DOHH2 (cell line): ENCODE measurements around the gene ADNP2.

Experiments used
- H3F3A ChIP-seq: fragments of 200-600 bp; sonication (generic), shearing (Covaris generic); 2 replicates; pipeline ENCODE4 v1.6.0; 2016; ENCODE audit warnings: antibody characterized with exemption, mild to moderate bottlenecking; ENCODE audit not compliant: control insufficient read depth, insufficient read depth
- H3K27ac ChIP-seq: fragments of 200-600 bp; sonication (generic); 2 replicates; pipeline ENCODE4 v1.5.1; 2014; ENCODE audit warnings: low read depth, mild to moderate bottlenecking, low read length, moderate library complexity
- H3K27me3 ChIP-seq: fragments of 200-600 bp; sonication (generic); 2 replicates; pipeline ENCODE4 v1.6.1; 2014; ENCODE audit warnings: mild to moderate bottlenecking, low read length, mixed read lengths; ENCODE audit not compliant: control insufficient read depth
- H3K36me3 ChIP-seq: fragments of 200-600 bp; sonication (generic); 2 replicates; pipeline ENCODE4 v1.6.1; 2014; ENCODE audit warnings: mild to moderate bottlenecking, low read length, moderate library complexity, mixed read lengths; ENCODE audit not compliant: control insufficient read depth
- H3K4me1 ChIP-seq: fragments of 200-600 bp; sonication (generic); 2 replicates; pipeline ENCODE4 v1.6.1; 2014; ENCODE audit warnings: mild to moderate bottlenecking, low read length, mixed read lengths; ENCODE audit not compliant: control insufficient read depth
- H3K4me2 ChIP-seq: fragments of 200-600 bp; sonication (generic); 2 replicates; pipeline ENCODE4 v1.6.0; 2014; ENCODE audit warnings: mild to moderate bottlenecking, low read length, moderate library complexity
- H3K4me3 ChIP-seq: fragments of 200-600 bp; sonication (generic); 2 replicates; pipeline ENCODE4 v1.5.1; 2014; ENCODE audit warnings: mild to moderate bottlenecking, low read length, mixed read lengths
- H3K79me2 ChIP-seq: fragments of 200-600 bp; sonication (generic); 2 replicates; pipeline ENCODE4 v1.6.1; 2014; ENCODE audit warnings: mild to moderate bottlenecking, low read length, mixed read lengths; ENCODE audit not compliant: control insufficient read depth
- H3K9me2 ChIP-seq: fragments of 200-600 bp; sonication (generic); replicated peaks from 2 replicates; pipeline ENCODE4 v1.6.1; 2014; ENCODE audit warnings: mild to moderate bottlenecking, low read length, mixed read lengths; ENCODE audit not compliant: control insufficient read depth
- H3K9me3 ChIP-seq: fragments of 200-600 bp; sonication (generic); 2 replicates; pipeline ENCODE4 v1.6.1; 2014; ENCODE audit warnings: antibody characterized with exemption, low read length, mixed read lengths; ENCODE audit not compliant: control insufficient read depth, insufficient read depth
- H4K20me1 ChIP-seq: fragments of 200-600 bp; sonication (generic); 2 replicates; pipeline ENCODE4 v1.6.0; 2014; ENCODE audit warnings: low read depth, mild to moderate bottlenecking, antibody characterized with exemption, low read length, moderate library complexity; ENCODE audit not compliant: control insufficient read depth, insufficient read depth
- EZH2phosphoT487 ChIP-seq: fragments of 200-600 bp; sonication (generic); IDR thresholded peaks from 2 replicates; pipeline ENCODE4 v1.6.1; 2017; ENCODE audit warnings: borderline replicate concordance, mild to moderate bottlenecking, antibody characterized with exemption, low read length, moderate library complexity, mixed read lengths
- TF ChIP-seq, protein P1 (sequence below): fragments of 200-600 bp; sonication (generic); IDR thresholded peaks from one replicate; pipeline ENCODE4 v1.5.1; 2014; ENCODE audit warnings: antibody characterized with exemption, mild to moderate bottlenecking, low read depth, low read length; ENCODE audit not compliant: poor library complexity, severe bottlenecking

The ADNP2 gene

GRCh38 chr18:80157708-80158343 lies 48.8 kb downstream of the ADNP2 start:
- H3K4me1 ChIP-seq = no peaks in the 10 kb centered on the region
- H4K20me1 ChIP-seq = no peaks in the 10 kb centered on the region
- no peaks in the 10 kb centered on the region for H3K9me2 ChIP-seq
- H3K36me3 ChIP-seq = no peaks in the 10 kb centered on the region
- no peak overlapping the region for H3K4me2 ChIP-seq
- no peaks in the 10 kb centered on the region for H3K9me3 ChIP-seq
- no peaks in the 10 kb centered on the region for H3K27me3 ChIP-seq
- H3K27ac ChIP-seq = no peak overlapping the region
- TF ChIP-seq, protein P1, sequence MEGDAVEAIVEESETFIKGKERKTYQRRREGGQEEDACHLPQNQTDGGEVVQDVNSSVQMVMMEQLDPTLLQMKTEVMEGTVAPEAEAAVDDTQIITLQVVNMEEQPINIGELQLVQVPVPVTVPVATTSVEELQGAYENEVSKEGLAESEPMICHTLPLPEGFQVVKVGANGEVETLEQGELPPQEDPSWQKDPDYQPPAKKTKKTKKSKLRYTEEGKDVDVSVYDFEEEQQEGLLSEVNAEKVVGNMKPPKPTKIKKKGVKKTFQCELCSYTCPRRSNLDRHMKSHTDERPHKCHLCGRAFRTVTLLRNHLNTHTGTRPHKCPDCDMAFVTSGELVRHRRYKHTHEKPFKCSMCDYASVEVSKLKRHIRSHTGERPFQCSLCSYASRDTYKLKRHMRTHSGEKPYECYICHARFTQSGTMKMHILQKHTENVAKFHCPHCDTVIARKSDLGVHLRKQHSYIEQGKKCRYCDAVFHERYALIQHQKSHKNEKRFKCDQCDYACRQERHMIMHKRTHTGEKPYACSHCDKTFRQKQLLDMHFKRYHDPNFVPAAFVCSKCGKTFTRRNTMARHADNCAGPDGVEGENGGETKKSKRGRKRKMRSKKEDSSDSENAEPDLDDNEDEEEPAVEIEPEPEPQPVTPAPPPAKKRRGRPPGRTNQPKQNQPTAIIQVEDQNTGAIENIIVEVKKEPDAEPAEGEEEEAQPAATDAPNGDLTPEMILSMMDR = peak; percentile 91
- TF ChIP-seq EZH2phosphoT487 = no peak
- no peaks in the 10 kb centered on the region for H3K79me2 ChIP-seq
- H3K4me3 ChIP-seq = no peak overlapping the region
- H3F3A ChIP-seq = no peaks in the 10 kb centered on the region

DNA sequence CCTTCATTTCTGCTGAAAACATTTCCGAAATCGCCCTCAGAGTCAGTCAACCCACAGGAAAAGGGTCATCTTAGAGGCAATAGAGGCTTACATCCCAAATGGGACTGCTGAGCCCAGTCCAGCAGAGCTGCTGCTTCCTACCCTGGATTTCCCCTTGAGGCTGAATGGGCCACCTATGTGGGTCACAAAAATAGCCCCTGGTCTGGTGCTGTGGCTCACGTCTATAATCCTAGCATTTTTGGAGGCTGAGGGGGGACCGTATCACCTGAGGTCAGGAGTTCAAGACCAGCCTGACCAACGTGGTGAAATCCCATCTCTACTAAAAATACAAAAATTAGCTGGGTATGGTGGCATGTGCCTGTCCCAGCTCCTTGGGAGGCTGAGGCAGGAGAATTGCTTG lies 49.3 kb downstream of the ADNP2 start:
- H3K27ac ChIP-seq = no peak overlapping the region
- H3K9me2 ChIP-seq = no peaks in the 10 kb centered on the region
- no peak overlapping the region for H3K4me2 ChIP-seq
- no peaks in the 10 kb centered on the region for H3K9me3 ChIP-seq
- no peak overlapping the region for H3K4me3 ChIP-seq
- no peaks in the 10 kb centered on the region for H3K4me1 ChIP-seq
- TF ChIP-seq, protein P1 = no peak
- TF ChIP-seq EZH2phosphoT487 = no peak
- H3K36me3 ChIP-seq = no peaks in the 10 kb centered on the region
- H3F3A ChIP-seq = no peaks in the 10 kb centered on the region
- H4K20me1 ChIP-seq = no peaks in the 10 kb centered on the region
- no peaks in the 10 kb centered on the region for H3K79me2 ChIP-seq
- H3K27me3 ChIP-seq = no peaks in the 10 kb centered on the region

DNA sequence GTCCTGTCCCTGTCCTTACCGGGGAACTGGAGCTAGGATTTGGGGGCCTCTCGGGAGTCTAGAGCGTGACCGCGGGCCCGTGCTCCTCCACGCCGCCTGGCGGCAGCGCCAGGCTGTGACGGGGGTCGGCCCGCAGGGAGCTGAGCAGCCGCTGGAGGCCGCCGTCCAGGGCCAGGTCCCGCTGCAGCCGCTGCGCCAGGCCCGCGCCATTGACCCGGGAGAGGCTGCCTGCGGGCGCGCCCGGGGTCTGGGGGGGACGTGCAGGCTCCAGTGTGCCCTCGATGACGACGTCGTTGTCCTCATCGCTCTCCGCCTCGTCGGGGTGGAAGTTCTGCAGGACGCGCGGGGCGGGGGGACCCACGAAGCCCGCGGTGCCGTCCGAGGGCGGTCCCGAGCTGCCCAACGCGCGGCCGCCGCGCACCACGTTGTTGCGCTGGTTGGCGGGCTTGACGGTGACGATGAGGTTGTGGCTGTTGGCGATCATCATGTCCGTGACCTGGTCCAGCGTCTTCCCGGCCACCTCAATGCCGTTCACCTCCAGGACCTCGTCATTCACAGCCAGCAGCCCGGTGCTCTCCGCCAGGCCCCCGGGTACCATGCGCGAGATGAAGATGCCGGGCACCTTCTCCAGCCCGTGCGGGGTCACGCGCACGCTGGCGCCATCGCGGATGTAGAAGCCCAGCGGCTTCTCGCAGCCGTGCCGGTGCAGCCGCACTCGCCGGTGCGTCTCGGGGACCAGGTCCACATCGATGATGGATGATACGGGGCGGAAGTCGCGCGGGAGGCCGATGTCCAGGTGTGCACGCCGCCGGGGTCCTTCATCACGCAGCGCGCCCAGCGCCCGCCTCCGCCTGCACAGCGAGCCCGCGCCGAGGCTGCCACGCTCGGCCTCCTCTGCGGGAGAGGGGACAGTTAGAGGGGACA lies 50.9 kb downstream of the ADNP2 start:
- no peaks in the 10 kb centered on the region for H3K4me1 ChIP-seq
- H3K9me3 ChIP-seq = no peaks in the 10 kb centered on the region
- no peak overlapping the region for H3K4me3 ChIP-seq
- no peak overlapping the region for H3K27ac ChIP-seq
- H3K36me3 ChIP-seq = no peaks in the 10 kb centered on the region
- no peaks in the 10 kb centered on the region for H3K9me2 ChIP-seq
- no peaks in the 10 kb centered on the region for H4K20me1 ChIP-seq
- H3K27me3 ChIP-seq = no peaks in the 10 kb centered on the region
- H3K79me2 ChIP-seq = no peaks in the 10 kb centered on the region
- no peak for TF ChIP-seq EZH2phosphoT487
- TF ChIP-seq, protein P1 = peak; percentile 59
- no peaks in the 10 kb centered on the region for H3F3A ChIP-seq
- no peak overlapping the region for H3K4me2 ChIP-seq
